Measurements from ENCODE around the gene CAMTA1.
"Not testable (repeated sequence)": the region's sequence is repeated elsewhere in the genome, so short reads cannot be mapped to it uniquely, and the experiment has no call there.

The CAMTA1 gene

DNA sequence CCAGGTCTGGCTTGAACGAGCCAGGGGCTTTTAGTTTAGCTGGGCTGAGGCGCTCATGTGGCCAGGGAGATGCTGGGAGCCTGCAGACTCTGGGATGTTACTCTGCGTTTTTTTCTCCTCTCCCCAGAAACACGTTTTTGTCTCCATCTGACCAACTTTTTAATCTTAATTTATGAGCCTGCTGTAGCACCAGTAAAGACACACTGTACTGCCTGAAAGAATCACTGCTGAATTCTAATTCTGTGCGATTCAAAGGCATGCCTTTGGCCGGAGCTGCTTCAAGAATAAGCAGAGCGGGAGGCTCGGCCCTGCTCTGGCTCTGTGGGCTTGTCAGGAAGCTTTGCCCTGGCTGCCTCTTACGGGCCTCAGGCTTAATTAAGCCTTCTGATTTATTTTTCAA lies 129.5 kb downstream of the CAMTA1 start:
- DNase-seq (ENCODE audit: extremely low spot score) = no peak
- CTCF ChIA-PET = no interaction called here
- POLR2A ChIA-PET = no interaction called here
- TF ChIP-seq HDGF (IDR thresholded peaks at IDR 0.05; ENCODE audit: borderline replicate concordance) = no peak
- TF ChIP-seq, protein P1, sequence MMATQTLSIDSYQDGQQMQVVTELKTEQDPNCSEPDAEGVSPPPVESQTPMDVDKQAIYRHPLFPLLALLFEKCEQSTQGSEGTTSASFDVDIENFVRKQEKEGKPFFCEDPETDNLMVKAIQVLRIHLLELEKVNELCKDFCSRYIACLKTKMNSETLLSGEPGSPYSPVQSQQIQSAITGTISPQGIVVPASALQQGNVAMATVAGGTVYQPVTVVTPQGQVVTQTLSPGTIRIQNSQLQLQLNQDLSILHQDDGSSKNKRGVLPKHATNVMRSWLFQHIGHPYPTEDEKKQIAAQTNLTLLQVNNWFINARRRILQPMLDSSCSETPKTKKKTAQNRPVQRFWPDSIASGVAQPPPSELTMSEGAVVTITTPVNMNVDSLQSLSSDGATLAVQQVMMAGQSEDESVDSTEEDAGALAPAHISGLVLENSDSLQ (IDR thresholded peaks at IDR 0.05) = no peak
- TF ChIP-seq TARDBP (IDR thresholded peaks at IDR 0.05) = no peak
- TF ChIP-seq NFRKB (IDR thresholded peaks at IDR 0.05) = no peak
- no peak for TF ChIP-seq FOXM1 (IDR thresholded peaks at IDR 0.05; ENCODE audit: borderline replicate concordance)
- no peak for TF ChIP-seq ARNT (IDR thresholded peaks at IDR 0.05)
- no peak for TF ChIP-seq BHLHE40 (IDR thresholded peaks at IDR 0.05; ENCODE audit: borderline replicate concordance)
- no peak for TF ChIP-seq CTBP1 (IDR thresholded peaks at IDR 0.05; ENCODE audit: borderline replicate concordance)
- TF ChIP-seq LEF1 (IDR thresholded peaks at IDR 0.05; ENCODE audit: borderline replicate concordance) = no peak
- no peak for TF ChIP-seq L3MBTL2 (conservative IDR thresholded peaks at IDR 0.05)
- no peak for TF ChIP-seq ZNF384 (IDR thresholded peaks at IDR 0.05)

DNA sequence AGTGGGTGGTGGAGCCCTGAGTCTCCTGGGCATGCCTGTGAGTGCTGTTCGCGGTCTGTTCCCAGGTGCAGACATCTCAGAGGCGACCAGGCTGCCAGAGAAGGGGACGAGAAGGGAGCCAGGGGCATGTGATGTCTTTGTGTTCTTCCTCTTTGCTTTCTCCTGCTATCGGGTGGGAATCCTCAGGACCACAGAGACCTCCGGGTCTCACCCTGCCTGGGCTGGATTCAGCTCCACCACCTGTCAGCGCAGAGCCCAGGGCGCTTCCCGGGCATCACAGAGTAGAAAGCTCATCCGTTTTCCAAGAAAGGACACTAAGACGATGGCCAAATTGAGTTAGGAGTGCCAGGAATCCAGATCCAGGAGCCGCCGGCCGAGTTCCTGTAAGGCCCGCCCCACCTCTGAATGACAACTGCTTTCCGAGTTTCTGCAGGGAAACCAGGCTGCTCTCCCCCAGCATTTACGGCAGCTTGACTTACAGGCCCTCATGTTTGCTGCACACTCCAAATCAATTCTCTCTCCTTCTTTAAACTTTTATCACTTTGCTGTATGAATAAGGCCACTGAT lies 130.8 kb downstream of the CAMTA1 start:
- TF ChIP-seq, protein P1 (IDR thresholded peaks at IDR 0.05) = no peak
- no peak for TF ChIP-seq SP1 (IDR thresholded peaks at IDR 0.05)
- no peak for TF ChIP-seq L3MBTL2 (conservative IDR thresholded peaks at IDR 0.05)
- TF ChIP-seq ZNF384 (IDR thresholded peaks at IDR 0.05) = no peak
- TF ChIP-seq NFRKB (IDR thresholded peaks at IDR 0.05) = no peak
- no peak for TF ChIP-seq TARDBP (IDR thresholded peaks at IDR 0.05)
- no peak for TF ChIP-seq BHLHE40 (IDR thresholded peaks at IDR 0.05; ENCODE audit: borderline replicate concordance)
- no peak for TF ChIP-seq SUZ12 (IDR thresholded peaks at IDR 0.05)
- TF ChIP-seq CTBP1 (IDR thresholded peaks at IDR 0.05; ENCODE audit: borderline replicate concordance) = no peak
- no peak for DNase-seq (ENCODE audit: extremely low spot score)
- POLR2A ChIA-PET = no interaction called here
- CTCF ChIA-PET = no interaction called here

DNA sequence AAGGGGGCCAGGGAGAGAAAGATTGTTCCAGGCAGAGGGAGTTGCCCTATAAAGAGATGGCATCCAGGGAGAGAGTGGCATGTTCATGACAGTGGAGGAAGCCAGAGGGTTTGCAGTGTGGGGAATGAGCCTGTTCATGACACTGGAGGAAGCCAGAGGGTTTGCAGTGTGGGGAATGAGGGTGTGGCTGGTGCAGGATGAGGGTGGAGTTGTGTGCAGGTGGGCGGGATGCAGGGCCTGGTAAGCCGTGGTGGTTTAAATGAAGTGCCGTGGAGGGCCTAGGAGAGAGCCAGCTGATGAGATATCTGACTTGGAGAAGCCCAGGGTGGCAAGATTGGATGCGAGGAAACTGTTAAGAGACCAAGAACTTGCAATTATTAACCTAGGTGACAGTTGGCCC lies 131.8 kb downstream of the CAMTA1 start:
- no peak for DNase-seq (ENCODE audit: extremely low spot score)
- POLR2A ChIA-PET = no interaction called here
- no peak for TF ChIP-seq ELF4 (IDR thresholded peaks at IDR 0.05)
- TF ChIP-seq ZNF384 (IDR thresholded peaks at IDR 0.05) = no peak
- no peak for TF ChIP-seq SP1 (IDR thresholded peaks at IDR 0.05)
- no peak for TF ChIP-seq L3MBTL2 (conservative IDR thresholded peaks at IDR 0.05)
- CTCF ChIA-PET = no interaction called here

DNA sequence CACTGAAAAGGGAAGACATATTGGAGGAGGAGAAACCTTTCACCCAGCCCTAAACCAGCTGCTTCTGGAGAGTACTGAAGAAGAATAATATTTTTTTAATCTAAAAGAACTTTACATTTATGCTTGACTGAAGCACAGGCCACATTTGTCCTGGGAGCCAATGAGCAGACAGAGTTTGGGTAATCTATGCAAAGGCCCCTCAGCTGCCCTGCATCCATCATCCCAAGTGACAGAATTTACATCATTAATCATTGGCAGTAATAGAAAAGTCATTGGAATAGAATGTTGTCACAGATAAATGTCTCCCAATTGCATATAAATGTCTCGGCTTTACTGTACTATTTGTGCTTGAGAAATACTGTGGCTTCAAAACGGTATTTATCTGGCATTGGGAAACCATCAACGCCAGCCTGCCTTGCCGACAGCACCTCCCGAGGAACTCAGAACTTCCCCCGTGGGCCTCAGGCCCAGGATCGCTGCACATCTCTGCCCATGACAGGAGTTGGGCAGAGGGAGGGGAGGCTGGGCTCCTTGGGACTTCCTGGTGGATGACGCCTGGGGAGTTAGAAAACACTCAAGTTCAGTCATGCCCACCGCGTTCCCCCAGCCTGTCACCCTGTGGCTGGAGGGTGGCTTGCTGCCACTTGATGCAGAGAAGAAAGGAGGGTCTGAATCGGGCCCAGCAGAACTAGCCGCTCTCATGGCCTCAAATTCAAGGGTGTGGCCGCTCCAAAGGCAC lies 133.1 kb downstream of the CAMTA1 start:
- ChIA-PET CTCF (no interaction called here), POLR2A (no interaction called here)
- TF ChIP-seq L3MBTL2 (conservative IDR thresholded peaks at IDR 0.05) (no peak), HDGF (IDR thresholded peaks at IDR 0.05; ENCODE audit: borderline replicate concordance) (no peak), SUZ12 (IDR thresholded peaks at IDR 0.05) (no peak), CTBP1 (IDR thresholded peaks at IDR 0.05; ENCODE audit: borderline replicate concordance) (no peak), ELF4 (IDR thresholded peaks at IDR 0.05) (no peak), TARDBP (IDR thresholded peaks at IDR 0.05) (no peak), FOXM1 (IDR thresholded peaks at IDR 0.05; ENCODE audit: borderline replicate concordance) (no peak), ARNT (IDR thresholded peaks at IDR 0.05) (no peak), SP1 (IDR thresholded peaks at IDR 0.05) (no peak), FOXA1 (IDR thresholded peaks at IDR 0.05) (no peak), FOXK2 (IDR thresholded peaks at IDR 0.05) (no peak), LEF1 (IDR thresholded peaks at IDR 0.05; ENCODE audit: borderline replicate concordance) (no peak), NFRKB (IDR thresholded peaks at IDR 0.05) (no peak)
- TF ChIP-seq, protein P1 (IDR thresholded peaks at IDR 0.05) = no peak
- no peak for DNase-seq (ENCODE audit: extremely low spot score)

DNA sequence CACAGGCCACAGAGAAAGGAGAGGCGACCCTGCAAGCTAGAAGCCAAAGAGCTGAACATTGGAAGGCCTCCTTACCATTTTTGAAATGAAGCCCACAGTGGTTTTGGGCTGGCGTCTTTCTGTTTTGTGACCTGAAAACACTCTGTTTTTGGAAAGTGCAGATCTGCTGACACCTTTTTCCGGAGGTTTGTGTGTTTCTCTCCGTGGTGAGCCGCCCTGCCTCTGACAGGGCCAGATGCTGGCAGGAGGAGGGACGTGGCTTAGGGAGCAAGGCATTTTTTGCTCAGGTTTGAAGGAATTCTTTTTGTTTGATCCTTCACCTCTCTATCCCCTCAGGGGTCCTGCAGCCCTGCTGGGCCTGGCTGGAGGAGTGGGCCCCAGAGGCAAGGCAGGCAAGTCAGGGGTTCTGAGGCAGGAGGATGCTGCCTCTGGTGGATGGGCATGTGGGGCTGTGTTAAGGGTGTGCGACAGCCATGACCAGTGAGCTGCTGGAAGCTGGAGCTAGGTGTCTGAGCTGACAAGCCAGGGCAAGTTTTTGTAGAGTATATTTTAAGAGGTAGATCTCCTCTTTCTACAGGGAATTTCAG lies 133.8 kb downstream of the CAMTA1 start:
- no peak for TF ChIP-seq FOXK2 (IDR thresholded peaks at IDR 0.05)
- TF ChIP-seq ELF4 (IDR thresholded peaks at IDR 0.05) = no peak
- TF ChIP-seq L3MBTL2 (conservative IDR thresholded peaks at IDR 0.05) = no peak
- TF ChIP-seq FOXM1 (IDR thresholded peaks at IDR 0.05; ENCODE audit: borderline replicate concordance) = no peak
- TF ChIP-seq TARDBP (IDR thresholded peaks at IDR 0.05) = no peak
- no peak for TF ChIP-seq HDGF (IDR thresholded peaks at IDR 0.05; ENCODE audit: borderline replicate concordance)
- TF ChIP-seq BHLHE40 (IDR thresholded peaks at IDR 0.05; ENCODE audit: borderline replicate concordance) = no peak
- TF ChIP-seq ARNT (IDR thresholded peaks at IDR 0.05) = no peak
- TF ChIP-seq LEF1 (IDR thresholded peaks at IDR 0.05; ENCODE audit: borderline replicate concordance) = no peak
- no peak for TF ChIP-seq SUZ12 (IDR thresholded peaks at IDR 0.05)
- TF ChIP-seq SP1 (IDR thresholded peaks at IDR 0.05) = no peak
- no peak for TF ChIP-seq ZNF384 (IDR thresholded peaks at IDR 0.05)
- no peak for TF ChIP-seq FOXA1 (IDR thresholded peaks at IDR 0.05)
- TF ChIP-seq, protein P1 (IDR thresholded peaks at IDR 0.05) = no peak
- TF ChIP-seq NFRKB (IDR thresholded peaks at IDR 0.05) = no peak
- TF ChIP-seq CTBP1 (IDR thresholded peaks at IDR 0.05; ENCODE audit: borderline replicate concordance) = no peak
- POLR2A ChIA-PET = no interaction called here
- CTCF ChIA-PET = no interaction called here
- no peak for DNase-seq (ENCODE audit: extremely low spot score)

DNA sequence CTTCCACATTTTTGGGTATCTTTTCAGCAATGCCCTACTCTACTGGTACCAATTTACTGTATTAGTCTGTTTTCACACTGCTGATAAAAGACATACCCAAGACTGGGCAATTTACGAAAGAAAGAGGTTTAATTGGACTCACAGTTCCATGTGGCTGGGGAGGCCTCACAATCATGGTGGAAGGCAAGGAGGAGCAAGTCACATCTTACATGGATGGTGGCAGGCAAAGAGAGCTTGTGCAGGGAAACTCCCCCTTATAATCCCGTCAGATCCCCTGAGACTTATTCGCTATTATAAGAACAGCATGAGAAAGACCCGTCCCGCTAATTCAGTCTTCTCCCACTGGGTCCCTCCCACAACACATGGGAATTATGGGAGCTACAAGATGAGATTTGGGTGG lies 136.3 kb downstream of the CAMTA1 start:
- DNase-seq (ENCODE audit: extremely low spot score); POLR2A ChIA-PET: not testable (repeated sequence)
- CTCF ChIA-PET = interaction anchor here (0.7 kb wide), 1 partner anchor 776 kb away, joined by 3 read pairs; no protein-coding TSS in a partner anchor
